AG04450 (cell line): ENCODE measurements around the gene PRR5L. TPM values are rescaled to one million over a fixed set of nuclear protein-coding genes. Genes with fewer than 3 reads are reported as not detected.
A peak's percentile ranks its signal among the peaks of the same experiment; 100 is the strongest.

Experiments used
- CTCF ChIA-PET: fragments of 300-600, 350-600 bp; formaldehyde crosslinking; extraction: SDS; loops from one replicate; lab custom pipeline; 2022; ENCODE audit warnings: antibody characterized with exemption, inconsistent platforms; lab: Charles Lee
- POLR2A ChIA-PET: fragments of 350-600 bp; formaldehyde crosslinking; extraction: SDS; loops from one replicate; lab custom pipeline; 2021; ENCODE audit warnings: antibody characterized with exemption, inconsistent platforms; lab: Yijun Ruan, JAX
- DNase-seq: peaks from one replicate; pipeline ENCODE4 v3.0.0-alpha.2; 2011; ENCODE audit warnings: low read depth, low spot score
- H3K27ac ChIP-seq: one replicate; pipeline ENCODE4 v1.5.1; 2012; ENCODE audit warnings: low read depth, low read length, control low read depth
- H3K27me3 ChIP-seq: one replicate; pipeline ENCODE4 v1.6.0; 2012; ENCODE audit warnings: low read length; ENCODE audit not compliant: control insufficient read depth, insufficient read depth
- H3K4me3 ChIP-seq: 2 replicates; pipeline ENCODE4 v1.5.1; 2011; ENCODE audit warnings: mild to moderate bottlenecking, low read depth, low read length, control low read depth
- H3K9me3 ChIP-seq: 2 replicates; pipeline ENCODE4 v1.5.1; 2012; ENCODE audit warnings: low read length; ENCODE audit not compliant: control insufficient read depth, insufficient read depth
- CTCF ChIP-seq: IDR thresholded peaks from 2 replicates; pipeline ENCODE4 v1.5.1; 2011; ENCODE audit warnings: low read depth, low read length, control low read depth, inconsistent platforms
- polyA plus RNA-seq: library from polyadenylated mRNA; depleted of rRNA; stranded (reverse); fragments of >200 nt; gene quantifications from 2 replicates; pipeline ENCODE4 v1.2.3, GENCODE V29; 2011

The PRR5L gene
- polyA plus RNA-seq, 1 experiment, result 3.4 TPM

DNA sequence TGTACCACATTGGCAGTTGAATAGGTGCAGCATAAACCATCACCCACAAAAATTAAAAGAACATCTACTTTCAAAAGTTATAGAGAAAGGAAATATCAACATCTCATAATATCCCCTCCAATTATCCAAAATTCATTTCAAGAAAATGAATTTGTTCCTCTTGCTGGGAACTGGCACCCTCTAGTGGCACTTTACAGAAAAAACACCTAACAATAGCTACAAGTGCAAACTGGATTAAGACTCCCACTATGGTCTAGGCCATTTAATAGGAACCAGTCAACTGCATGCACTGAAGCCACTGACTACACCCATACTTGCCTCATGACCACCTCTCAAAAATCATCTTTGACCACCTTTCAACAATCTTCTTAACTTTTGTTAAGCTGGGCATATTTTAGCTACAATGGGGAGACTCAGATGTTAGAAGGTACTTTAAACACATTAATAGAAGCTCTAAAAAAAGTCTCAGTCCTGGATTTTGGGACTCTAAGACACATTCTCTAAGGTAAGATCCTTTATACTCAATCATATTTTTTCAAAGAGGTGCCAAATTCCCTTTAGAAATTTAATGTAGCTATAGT is 196.7 kb downstream of the PRR5L start:
- Histone ChIP-seq H3K4me3 (no peak overlapping the region), H3K27ac (no peak overlapping the region), H3K27me3 (no peaks in the 10 kb centered on the region), H3K9me3 (no peaks in the 10 kb centered on the region)
- DNase-seq, result no peak
- ChIA-PET CTCF (interaction anchor here (0.6 to 5.7 kb wide), 61 partner anchors 8 to 1167 kb away, joined by 3 to 121 read pairs (median 4); partner anchors contain the start of genes PRR5L and TRAF6), POLR2A (interaction anchor here (0.6 kb wide), 1 partner anchor 205 kb away, joined by 3 read pairs; no protein-coding TSS in a partner anchor)
- TF ChIP-seq CTCF, result peak; percentile 79

DNA sequence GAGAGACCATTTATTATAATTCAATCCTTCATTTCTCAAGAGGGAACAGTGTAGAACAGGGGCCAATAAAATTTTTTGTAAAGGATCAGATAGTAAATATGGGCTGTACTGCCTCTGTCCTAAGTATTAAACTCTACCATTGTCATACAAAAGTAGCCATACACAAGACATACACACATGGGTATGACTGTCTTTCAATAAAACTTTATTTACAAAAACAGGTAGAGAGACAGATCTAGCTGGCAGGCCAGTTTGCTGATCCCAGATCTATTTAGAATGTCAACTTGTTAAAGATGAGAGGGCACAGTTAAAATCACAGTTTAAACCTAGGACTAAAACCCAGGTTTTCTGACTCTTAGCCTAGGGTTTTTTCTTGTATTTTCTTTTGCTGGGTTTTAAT is 197.2 kb downstream of the PRR5L start:
- Histone ChIP-seq H3K27me3 (no peaks in the 10 kb centered on the region), H3K4me3 (no peak overlapping the region), H3K9me3 (no peaks in the 10 kb centered on the region), H3K27ac (no peak overlapping the region)
- ChIA-PET POLR2A (interaction anchor here (0.6 kb wide), 1 partner anchor 205 kb away, joined by 3 read pairs; no protein-coding TSS in a partner anchor), CTCF (interaction anchor here (0.6 to 5.7 kb wide), 61 partner anchors 9 to 1168 kb away, joined by 3 to 121 read pairs (median 4); partner anchors contain the start of genes PRR5L and TRAF6)
- TF ChIP-seq CTCF, result no peak
- no peak for DNase-seq

GRCh38 chr11:36498721-36499120 is 202.6 kb downstream of the PRR5L start:
- Histone ChIP-seq H3K27ac (no peak overlapping the region), H3K9me3 (no peaks in the 10 kb centered on the region), H3K27me3 (no peaks in the 10 kb centered on the region), H3K4me3 (no peak overlapping the region)
- DNase-seq, result no peak
- CTCF ChIA-PET, result interaction anchor here (1.5 to 4.7 kb wide), 3 partner anchors 11 to 207 kb away, joined by 5 to 25 read pairs (median 6); partner anchors contain the start of gene TRAF6
- no peak for TF ChIP-seq CTCF
- POLR2A ChIA-PET, result interaction anchor here (0.5 kb wide), 1 partner anchor 695 kb away, joined by 3 read pairs; no protein-coding TSS in a partner anchor

DNA sequence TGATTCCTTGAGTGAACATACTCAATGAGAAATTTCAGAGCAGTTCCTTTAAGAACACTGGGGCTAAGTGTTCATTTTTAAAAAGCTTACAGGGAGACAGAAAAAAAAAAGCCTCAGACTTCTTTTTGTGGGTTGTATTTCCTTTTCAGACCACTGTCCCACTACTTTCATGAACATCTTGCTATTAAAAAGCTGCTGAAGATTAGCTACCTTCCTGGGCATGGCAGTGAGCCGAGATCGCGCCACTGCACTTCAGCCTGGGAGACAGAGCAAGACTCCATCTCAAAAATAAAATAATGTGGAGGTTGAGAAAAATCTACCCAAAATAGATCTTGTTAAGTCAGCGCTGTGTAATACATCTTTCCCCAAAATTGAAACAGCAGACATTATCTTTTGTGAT is 203.2 kb downstream of the PRR5L start:
- no peak for DNase-seq
- POLR2A ChIA-PET, result interaction anchor here (0.8 kb wide), 1 partner anchor 87 kb away, joined by 3 read pairs; no protein-coding TSS in a partner anchor
- CTCF ChIA-PET, result interaction anchor here (1.5 to 4.7 kb wide), 3 partner anchors 10 to 208 kb away, joined by 5 to 25 read pairs (median 6); partner anchors contain the start of gene TRAF6
- TF ChIP-seq CTCF, result no peak
- no peaks in the 10 kb centered on the region for H3K9me3 ChIP-seq
- H3K27ac ChIP-seq, result no peak overlapping the region
- H3K27me3 ChIP-seq, result no peaks in the 10 kb centered on the region
- H3K4me3 ChIP-seq, result no peak overlapping the region

GRCh38 chr11:36500315-36500721 is 204.2 kb downstream of the PRR5L start:
- H3K27ac ChIP-seq, result peak overlapping the region; percentile 57
- ChIA-PET CTCF (interaction anchor here (0.8 to 6.7 kb wide), 5 partner anchors 7 to 207 kb away, joined by 3 to 89 read pairs (median 8); partner anchors contain the start of gene TRAF6), POLR2A (interaction anchor here (0.9 kb wide), 1 partner anchor 9 kb away, joined by 5 read pairs; no protein-coding TSS in a partner anchor)
- peak; percentile 77 for DNase-seq
- H3K4me3 ChIP-seq, result no peak overlapping the region
- no peaks in the 10 kb centered on the region for H3K27me3 ChIP-seq
- TF ChIP-seq CTCF, result no peak
- no peaks in the 10 kb centered on the region for H3K9me3 ChIP-seq
